Motor neuron (in vitro differentiated cells): ENCODE data around the gene EFL1. TPM values are rescaled to one million over a fixed set of nuclear protein-coding genes. Genes with fewer than 3 reads are reported as not detected.

Source experiments
- ATAC-seq, 8 experiments: fragments of 200-7000 bp; cut with Tn5 transposase; replicated peaks in 6 of 8; 2 replicates each; pipeline ENCODE4 v1.8.0; 2021; ENCODE audit warnings: mild to moderate bottlenecking in 8 of 8, moderate library complexity in 8 of 8
- H3K27ac ChIP-seq, 2 donors: fragments of 250-450 bp; sonication (Bioruptor Pico); 2 replicates each; pipeline ENCODE4 v1.9.0; 2021; ENCODE audit warnings: antibody characterized with exemption in 2 of 2, mild to moderate bottlenecking in 2 of 2, moderate library complexity in 1 of 2
- H3K4me1 ChIP-seq, 2 donors: fragments of 250-450 bp; sonication (Bioruptor Pico); replicated peaks in 1 of 2; 2 replicates each; pipeline ENCODE4 v1.6.1; 2021; ENCODE audit warnings: antibody characterized with exemption in 2 of 2, mild to moderate bottlenecking in 2 of 2, moderate library complexity in 1 of 2
- H3K4me3 ChIP-seq, 5 donors: fragments of 250-450 bp; sonication (Bioruptor Pico); 2 replicates each; pipeline ENCODE4 v1.9.0; 2021; ENCODE audit warnings: antibody characterized with exemption in 5 of 5, mild to moderate bottlenecking in 5 of 5, moderate library complexity in 4 of 5
- WGBS, 10 experiments: fragments of 450-650 bp; shearing (Covaris generic); methylation state at CpG; one replicate each; pipeline ENCODE4 v1.0.0; 2022; 5-methylcytosine and 5-hydroxymethylcytosine counted together
- in situ Hi-C, 9 experiments: fragments of 400-800 bp; cut with MboI; loops; one replicate each; pipeline ENCODE4 v1.15.0; 2021; ENCODE audit warnings: low sequenced_read_pairs in 9 of 9, low pct_unique_long_range_greater_than_20kb in 2 of 9; ENCODE audit not compliant: unreplicated experiment in 9 of 9
- total RNA-seq, 8 experiments: library from RNA; unstranded; fragments of 300-600 nt; gene quantifications; 2 replicates each; pipeline versions ENCODE4 v1.2.3 to v1.2.4, GENCODE V29; 2022

EFL1 gene
- total RNA-seq, 8 experiments from 2014 or later: 12.1 to 19.8 (median 14.8) TPM

- Histone ChIP-seq H3K27ac (no peak overlapping the region), H3K4me3 (no peak overlapping the region), H3K4me1 (peaks cover 5 to 27% of the 10 kb centered on the region in 2 donors)
- ATAC-seq: no peak
- in situ Hi-C loops: no loop called here
- 89 to 100% (median 100%) methylated on average over 1 of the region's 1 CpG; no CpG with 5 or more reads in 7 of the 10 experiments for WGBS, 10 experiments
These were observed 129.3 kb downstream of the EFL1 start for GRCh38 chr15:82133251-82133650.

GRCh38 chr15:82132742-82133141 lies 129.8 kb downstream of the EFL1 start:
- no peak for ATAC-seq
- in situ Hi-C loops: no loop called here
- Histone ChIP-seq H3K4me1 (peaks cover 5 to 27% of the 10 kb centered on the region in 2 donors), H3K27ac (no peak overlapping the region), H3K4me3 (no peak overlapping the region)
- 100% methylated on average over 2 of the region's 2 CpGs; no CpG with 5 or more reads in 9 of the 10 experiments for WGBS, 10 experiments

- in situ Hi-C loops: no loop called here
- peaks cover 5 to 27% of the 10 kb centered on the region in 2 donors for H3K4me1 ChIP-seq
These were observed 130.4 kb downstream of the EFL1 start for GRCh38 chr15:82132096-82132495.

GRCh38 chr15:82130248-82130647 lies 132.3 kb downstream of the EFL1 start:
- no peak overlapping the region for H3K27ac ChIP-seq
- peak in 1 of 8 experiments; percentile 7 for ATAC-seq
- WGBS, 10 experiments: 38 to 100% (median 91%) methylated on average over 1 to 4 of the region's 4 CpGs; no CpG with 5 or more reads in 1 of the 10 experiments

More at GRCh38 chr15:82132096-82132495, 130.4 kb downstream of the EFL1 start:
- 60 to 100% (median 86%) methylated on average over 1 to 6 of the region's 6 CpGs for WGBS, 10 experiments
- H3K4me3 ChIP-seq: no peak overlapping the region
- H3K27ac ChIP-seq: no peak overlapping the region
- ATAC-seq: no peak

GRCh38 chr15:82129761-82130160 lies 132.8 kb downstream of the EFL1 start:
- 0 to 100% (median 59%) methylated on average over 1 to 3 of the region's 5 CpGs; no CpG with 5 or more reads in 2 of the 10 experiments for WGBS, 10 experiments
- ATAC-seq: peak; percentile 65 to 100 (median 92)
- in situ Hi-C loops: no loop called here

More at GRCh38 chr15:82130248-82130647, 132.3 kb downstream of the EFL1 start:
- in situ Hi-C loops: no loop called here
- H3K4me1 ChIP-seq: peaks cover 5 to 15% of the 10 kb centered on the region in 2 donors
- no peak overlapping the region for H3K4me3 ChIP-seq

GRCh38 chr15:82129149-82129692 lies 133.3 kb downstream of the EFL1 start:
- WGBS, 10 experiments: 50 to 80% (median 67%) methylated on average over 1 of the region's 1 CpG; no CpG with 5 or more reads in 1 of the 10 experiments
- in situ Hi-C loops: no loop called here
- no peak overlapping the region for H3K27ac ChIP-seq
- no peak overlapping the region for H3K4me3 ChIP-seq
- H3K4me1 ChIP-seq: peaks cover 5 to 15% of the 10 kb centered on the region in 2 donors
- ATAC-seq: no peak

More at GRCh38 chr15:82129761-82130160, 132.8 kb downstream of the EFL1 start:
- Histone ChIP-seq H3K27ac (no peak overlapping the region), H3K4me1 (peaks cover 5 to 15% of the 10 kb centered on the region in 2 donors), H3K4me3 (no peak overlapping the region)

GRCh38 chr15:82128401-82129148 lies 134.0 kb downstream of the EFL1 start:
- Histone ChIP-seq H3K27ac (no peak overlapping the region), H3K4me1 (peaks cover 5 to 15% of the 10 kb centered on the region in 2 donors), H3K4me3 (no peak overlapping the region)
- in situ Hi-C loops: no loop called here
- no peak for ATAC-seq
- 40 to 94% (median 66%) methylated on average over 1 to 4 of the region's 5 CpGs; no CpG with 5 or more reads in 5 of the 10 experiments for WGBS, 10 experiments

GRCh38 chr15:82127581-82127980 lies 135.0 kb downstream of the EFL1 start:
- Histone ChIP-seq H3K4me3 (no peak overlapping the region), H3K4me1 (peaks cover 5 to 15% of the 10 kb centered on the region in 2 donors), H3K27ac (no peak overlapping the region)
- ATAC-seq: no peak
- in situ Hi-C loops: no loop called here

- Histone ChIP-seq H3K27ac (no peak overlapping the region), H3K4me3 (no peak overlapping the region), H3K4me1 (peaks cover 5 to 15% of the 10 kb centered on the region in 2 donors)
- no peak for ATAC-seq
- in situ Hi-C loops: no loop called here
- WGBS, 10 experiments: 78 to 100% (median 93%) methylated on average over 1 to 2 of the region's 3 CpGs; no CpG with 5 or more reads in 4 of the 10 experiments
These were observed 136.2 kb downstream of the EFL1 start for GRCh38 chr15:82126346-82126745.

GRCh38 chr15:82124331-82125263 lies 137.9 kb downstream of the EFL1 start:
- in situ Hi-C loops: no loop called here
- H3K4me3 ChIP-seq: no peak overlapping the region
- 77 to 100% (median 96%) methylated on average over 1 to 4 of the region's 9 CpGs; no CpG with 5 or more reads in 4 of the 10 experiments for WGBS, 10 experiments
- peaks cover 5 to 6% of the 10 kb centered on the region in 2 donors for H3K4me1 ChIP-seq
- ATAC-seq: no peak
- no peak overlapping the region for H3K27ac ChIP-seq

- no peak overlapping the region for H3K27ac ChIP-seq
- WGBS, 10 experiments: 0 to 100% (median 59%) methylated on average over 1 to 4 of the region's 4 CpGs; no CpG with 5 or more reads in 4 of the 10 experiments
- ATAC-seq: peak in 4 of 8 experiments; percentile 20 to 100 (median 100)
- in situ Hi-C loops: no loop called here
- H3K4me3 ChIP-seq: no peak overlapping the region
- no peaks in the 10 kb centered on the region for H3K4me1 ChIP-seq
These were observed 139.7 kb downstream of the EFL1 start for GRCh38 chr15:82122746-82123400.

GRCh38 chr15:82118040-82118439 lies 144.5 kb downstream of the EFL1 start:
- Histone ChIP-seq H3K4me3 (no peak overlapping the region), H3K27ac (no peak overlapping the region), H3K4me1 (peaks cover 2 to 6% of the 10 kb centered on the region in 2 donors)
- ATAC-seq: no peak
- in situ Hi-C loops: no loop called here
- WGBS, 10 experiments: 50 to 100% (median 100%) methylated on average over 1 to 3 of the region's 3 CpGs; no CpG with 5 or more reads in 3 of the 10 experiments
